ENCODE results near the gene COL1A2. TPM values are rescaled to one million over a fixed set of nuclear protein-coding genes. Genes with fewer than 3 reads are reported as not detected.

The COL1A2 gene
- total RNA-seq, 1 donor from 2014 or later = 321 TPM

GRCh38 chr7:94352887-94353286, 41.8 kb upstream of the COL1A2 start:
- intact Hi-C loops (cut with DNase I) = no loop called here
- ATAC-seq = no peak
- no peaks in the 10 kb centered on the region for H3K36me3 ChIP-seq

GRCh38 chr7:94354953-94355352, 39.7 kb upstream of the COL1A2 start:
- no peak for TF ChIP-seq CTCF (IDR thresholded peaks at IDR 0.05)
- Histone ChIP-seq H3K4me1 (no peaks in the 10 kb centered on the region), H3K27me3 (no peaks in the 10 kb centered on the region), H3K4me3 (no peak overlapping the region), H3K9me3 (no peaks in the 10 kb centered on the region), H3K27ac (peak overlapping the region; percentile 52), H3K36me3 (no peaks in the 10 kb centered on the region)
- DNase-seq (no peak), ATAC-seq (no peak)
- intact Hi-C loops (cut with DNase I) = no loop called here

More at GRCh38 chr7:94352887-94353286, 41.8 kb upstream of the COL1A2 start:
- DNase-seq = no peak
- Histone ChIP-seq H3K4me1 (no peaks in the 10 kb centered on the region), H3K27ac (no peak overlapping the region), H3K9me3 (no peaks in the 10 kb centered on the region), H3K27me3 (no peaks in the 10 kb centered on the region), H3K4me3 (no peak overlapping the region)
- TF ChIP-seq CTCF (IDR thresholded peaks at IDR 0.05) = no peak

- DNase-seq (no peak), ATAC-seq (no peak)
- Histone ChIP-seq H3K27me3 (no peaks in the 10 kb centered on the region), H3K27ac (peak overlapping the region; percentile 52), H3K4me1 (no peaks in the 10 kb centered on the region), H3K36me3 (no peaks in the 10 kb centered on the region), H3K9me3 (no peaks in the 10 kb centered on the region), H3K4me3 (no peak overlapping the region)
- intact Hi-C loops (cut with DNase I) = no loop called here
- no peak for TF ChIP-seq CTCF (IDR thresholded peaks at IDR 0.05)
Measured at GRCh38 chr7:94355454-94355853, 39.2 kb upstream of the COL1A2 start.

- TF ChIP-seq CTCF (IDR thresholded peaks at IDR 0.05) = no peak
- no peak overlapping the region for H3K27ac ChIP-seq
- no peak overlapping the region for H3K4me3 ChIP-seq
- no peaks in the 10 kb centered on the region for H3K9me3 ChIP-seq
- no peaks in the 10 kb centered on the region for H3K27me3 ChIP-seq
- DNase-seq (no peak), ATAC-seq (no peak)
- H3K36me3 ChIP-seq = no peaks in the 10 kb centered on the region
- H3K4me1 ChIP-seq = no peaks in the 10 kb centered on the region
- intact Hi-C loops (cut with DNase I) = no loop called here
Measured at GRCh38 chr7:94357076-94357475, 37.6 kb upstream of the COL1A2 start.

- ATAC-seq (no peak), DNase-seq (no peak)
- H3K27ac ChIP-seq = no peak overlapping the region
- no peaks in the 10 kb centered on the region for H3K4me1 ChIP-seq
- no peak for TF ChIP-seq CTCF (IDR thresholded peaks at IDR 0.05)
- H3K4me3 ChIP-seq = no peak overlapping the region
- intact Hi-C loops (cut with DNase I) = no loop called here
- H3K9me3 ChIP-seq = no peaks in the 10 kb centered on the region
- H3K36me3 ChIP-seq = no peaks in the 10 kb centered on the region
- no peaks in the 10 kb centered on the region for H3K27me3 ChIP-seq
Measured at GRCh38 chr7:94360926-94361325, 33.8 kb upstream of the COL1A2 start.

GRCh38 chr7:94362276-94362675, 32.4 kb upstream of the COL1A2 start:
- DNase-seq (no peak), ATAC-seq (no peak)
- H3K9me3 ChIP-seq = no peaks in the 10 kb centered on the region
- no peak overlapping the region for H3K4me3 ChIP-seq
- H3K4me1 ChIP-seq = no peaks in the 10 kb centered on the region
- no peak overlapping the region for H3K27ac ChIP-seq
- intact Hi-C loops (cut with DNase I) = no loop called here
- H3K27me3 ChIP-seq = no peaks in the 10 kb centered on the region
- TF ChIP-seq CTCF (IDR thresholded peaks at IDR 0.05) = no peak
- no peaks in the 10 kb centered on the region for H3K36me3 ChIP-seq
